ENCODE data around the gene TAF1B.
A peak's percentile ranks its signal among the peaks of the same experiment; 100 is the strongest.

TAF1B gene

DNA sequence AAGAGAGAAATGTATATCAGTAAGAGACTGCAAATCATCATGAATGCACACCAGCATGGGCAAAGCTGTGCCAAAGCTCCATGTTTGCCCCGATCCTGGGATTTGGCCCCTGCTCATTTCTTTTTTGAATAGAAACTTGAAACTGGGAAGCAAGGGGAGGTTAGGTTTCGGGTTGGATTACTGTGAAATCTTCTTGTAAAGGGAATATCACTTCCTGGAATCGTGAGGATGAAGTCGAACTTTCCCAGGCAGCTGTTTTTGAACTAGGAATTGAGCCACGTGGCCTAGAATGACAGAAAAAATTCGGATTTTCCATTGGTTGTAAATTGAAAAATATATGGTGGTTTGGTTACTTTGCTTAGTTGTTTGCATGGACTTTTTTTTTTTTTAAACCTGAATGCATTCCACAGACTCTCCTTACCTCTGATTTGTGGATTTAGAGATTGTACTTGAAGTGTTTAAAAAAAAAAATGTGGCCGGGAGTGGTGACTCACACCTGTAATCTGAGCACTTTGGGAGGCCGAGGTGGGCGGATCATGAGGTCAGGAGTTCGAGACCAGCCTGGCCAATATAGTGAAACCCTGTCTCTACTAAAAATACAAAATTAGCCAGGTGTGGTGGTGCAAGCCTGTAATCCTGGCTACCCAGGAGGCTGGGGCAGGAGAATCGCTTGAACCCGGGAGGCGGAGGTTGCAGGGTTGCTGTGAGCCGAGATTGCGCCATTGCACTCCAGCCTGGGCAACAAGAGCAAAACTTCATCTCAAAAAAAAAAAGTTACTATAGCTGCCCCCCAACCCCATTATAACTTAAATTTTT is 140.3 kb downstream of the TAF1B start:
- peak; percentile 70 for DNase-seq (ENCODE audit: low read depth)
- TF ChIP-seq, protein P1, sequence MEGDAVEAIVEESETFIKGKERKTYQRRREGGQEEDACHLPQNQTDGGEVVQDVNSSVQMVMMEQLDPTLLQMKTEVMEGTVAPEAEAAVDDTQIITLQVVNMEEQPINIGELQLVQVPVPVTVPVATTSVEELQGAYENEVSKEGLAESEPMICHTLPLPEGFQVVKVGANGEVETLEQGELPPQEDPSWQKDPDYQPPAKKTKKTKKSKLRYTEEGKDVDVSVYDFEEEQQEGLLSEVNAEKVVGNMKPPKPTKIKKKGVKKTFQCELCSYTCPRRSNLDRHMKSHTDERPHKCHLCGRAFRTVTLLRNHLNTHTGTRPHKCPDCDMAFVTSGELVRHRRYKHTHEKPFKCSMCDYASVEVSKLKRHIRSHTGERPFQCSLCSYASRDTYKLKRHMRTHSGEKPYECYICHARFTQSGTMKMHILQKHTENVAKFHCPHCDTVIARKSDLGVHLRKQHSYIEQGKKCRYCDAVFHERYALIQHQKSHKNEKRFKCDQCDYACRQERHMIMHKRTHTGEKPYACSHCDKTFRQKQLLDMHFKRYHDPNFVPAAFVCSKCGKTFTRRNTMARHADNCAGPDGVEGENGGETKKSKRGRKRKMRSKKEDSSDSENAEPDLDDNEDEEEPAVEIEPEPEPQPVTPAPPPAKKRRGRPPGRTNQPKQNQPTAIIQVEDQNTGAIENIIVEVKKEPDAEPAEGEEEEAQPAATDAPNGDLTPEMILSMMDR (conservative IDR thresholded peaks at IDR 0.05; ENCODE audit: low read length): no peak
- H3K4me3 ChIP-seq (ENCODE audit: low read length): no peak overlapping the region
